IMR-90 (cell line): ENCODE data around the gene NDOR1. TPM values are rescaled to one million over a fixed set of nuclear protein-coding genes. Genes with fewer than 3 reads are reported as not detected.

Experiments
- ATAC-seq: fragments of 200-7000 bp; cut with Tn5 transposase; 2 replicates; pipeline ENCODE4 v1.9.1; 2020; ENCODE audit warnings: low read depth, mild to moderate bottlenecking, moderate library complexity
- BruUV-seq: library from RNA; stranded (reverse); fragments of 400-500 nt; replicated peaks from 2 replicates; lab custom pipeline; 2021; lab: Mats Ljungman, UMichigan
- CTCF ChIA-PET: fragments of 300-600 bp; formaldehyde crosslinking; extraction: SDS; loops from one replicate; lab custom pipeline; 2021; ENCODE audit warnings: antibody characterized with exemption; lab: Yijun Ruan, JAX
- POLR2A ChIA-PET: fragments of 300-600 bp; sonication (Branson Sonifier 250); formaldehyde crosslinking; loops from one replicate; lab custom pipeline; 2022; ENCODE audit warnings: antibody characterized with exemption; ENCODE audit not compliant: unreplicated experiment; lab: Charles Lee
- DNase-seq: peaks from one replicate; pipeline ENCODE4 v3.0.0; 2013
- H2AFZ ChIP-seq: replicated peaks from 2 replicates; pipeline ENCODE3; 2013; ENCODE audit warnings: low read length, mild to moderate bottlenecking; ENCODE audit not compliant: poor library complexity
- H2AK5ac ChIP-seq: 2 replicates; pipeline ENCODE4 v1.6.1; 2013; ENCODE audit warnings: low read depth, low read length, inconsistent platforms
- H2AK9ac ChIP-seq: replicated peaks from 2 replicates; pipeline ENCODE3; 2013; ENCODE audit warnings: mild to moderate bottlenecking, low read depth, low read length, moderate library complexity; ENCODE audit not compliant: poor library complexity
- H2BK120ac ChIP-seq: 2 replicates; pipeline ENCODE4 v1.6.1; 2013; ENCODE audit warnings: low read depth, low read length, inconsistent platforms
- H2BK15ac ChIP-seq: 3 replicates; pipeline ENCODE4 v1.6.1; 2013; ENCODE audit warnings: low read depth, low read length, inconsistent platforms
- H2BK20ac ChIP-seq: 2 replicates; pipeline ENCODE4 v1.6.1; 2013; ENCODE audit warnings: low read depth, mild to moderate bottlenecking, inconsistent platforms, low read length, moderate library complexity
- H2BK5ac ChIP-seq: 2 replicates; pipeline ENCODE4 v1.6.1; 2013; ENCODE audit warnings: mild to moderate bottlenecking, low read depth, low read length, inconsistent platforms; ENCODE audit not compliant: poor library complexity, severe bottlenecking
- H3K14ac ChIP-seq: replicated peaks from 2 replicates; pipeline ENCODE4 v1.6.1; 2013; ENCODE audit warnings: low read depth, low read length, inconsistent platforms
- H3K18ac ChIP-seq: 2 replicates; pipeline ENCODE4 v1.6.1; 2013; ENCODE audit warnings: low read depth, low read length, control low read depth
- H3K23ac ChIP-seq: 2 replicates; pipeline ENCODE4 v1.6.1; 2013; ENCODE audit warnings: low read depth, low read length, inconsistent platforms
- H3K27ac ChIP-seq: 2 replicates; pipeline ENCODE4 v1.5.1; 2013; ENCODE audit warnings: mild to moderate bottlenecking, control low read depth, low read length; ENCODE audit not compliant: insufficient read depth
- H3K27me3 ChIP-seq: 2 replicates; pipeline ENCODE4 v1.6.1; 2013; ENCODE audit warnings: low read length; ENCODE audit not compliant: control insufficient read depth, insufficient read depth
- H3K36me3 ChIP-seq: 2 replicates; pipeline ENCODE4 v1.6.1; 2013; ENCODE audit warnings: low read length, mixed read lengths; ENCODE audit not compliant: control insufficient read depth, insufficient read depth
- H3K4ac ChIP-seq: 2 replicates; pipeline ENCODE4 v1.6.1; 2013; ENCODE audit warnings: low read depth, low read length, inconsistent platforms
- H3K4me1 ChIP-seq: 2 replicates; pipeline ENCODE4 v1.6.1; 2013; ENCODE audit warnings: low read length, mixed read lengths; ENCODE audit not compliant: control insufficient read depth, insufficient read depth
- H3K4me2 ChIP-seq: 2 replicates; pipeline ENCODE4 v1.6.1; 2013; ENCODE audit warnings: low read depth, mild to moderate bottlenecking, control low read depth, low read length, moderate library complexity
- H3K4me3 ChIP-seq: 2 replicates; pipeline ENCODE4 v1.5.1; 2013; ENCODE audit warnings: low read depth, mild to moderate bottlenecking, control low read depth, low read length, moderate library complexity; ENCODE audit not compliant: insufficient read depth
- H3K56ac ChIP-seq: 2 replicates; pipeline ENCODE4 v1.6.1; 2013; ENCODE audit warnings: low read length, inconsistent platforms; ENCODE audit not compliant: insufficient read depth; ENCODE audit errors: extremely low read depth
- H3K79me1 ChIP-seq, 2 experiments: 2 replicates each; pipeline ENCODE4 v1.6.1; 2013; ENCODE audit warnings: low read length in 2 of 2, inconsistent platforms in 1 of 2, low read depth in 1 of 2
- H3K9ac ChIP-seq: 2 replicates; pipeline ENCODE4 v1.6.1; 2013; ENCODE audit warnings: low read depth, low read length, control low read depth
- H3K9me1 ChIP-seq: 2 replicates; pipeline ENCODE4 v1.6.1; 2013; ENCODE audit warnings: low read length, inconsistent platforms; ENCODE audit not compliant: insufficient read depth
- H3K9me3 ChIP-seq: 2 replicates; pipeline ENCODE4 v1.6.1; 2013; ENCODE audit warnings: low read length; ENCODE audit not compliant: control insufficient read depth, insufficient read depth
- H4K20me1 ChIP-seq: 2 replicates; pipeline ENCODE4 v1.6.1; 2013; ENCODE audit warnings: low read length, inconsistent platforms; ENCODE audit not compliant: insufficient read depth
- H4K5ac ChIP-seq: 2 replicates; pipeline ENCODE4 v1.6.1; 2013; ENCODE audit warnings: mild to moderate bottlenecking, low read depth, low read length, control low read depth
- H4K8ac ChIP-seq, 2 experiments: 2 replicates each; pipeline ENCODE4 v1.6.1; 2013; ENCODE audit warnings: low read depth in 2 of 2, low read length in 2 of 2, control low read depth in 1 of 2, inconsistent platforms in 1 of 2
- H4K91ac ChIP-seq: 2 replicates; pipeline ENCODE4 v1.6.1; 2013; ENCODE audit warnings: low read depth, low read length, inconsistent platforms; ENCODE audit not compliant: insufficient read depth
- WGBS, 2 experiments: methylation state at CpG; one replicate each; pipeline versions ENCODE4 v1.1.5 to v1.1.7; 2013; ENCODE audit warnings: missing lambda C conversion rate in 2 of 2; ENCODE audit not compliant: insufficient read length in 1 of 2; ENCODE audit errors: extremely low coverage in 2 of 2; 5-methylcytosine and 5-hydroxymethylcytosine counted together
- dilution Hi-C: fragments of 300-500 bp; cut with HindIII; formaldehyde crosslinking; loops from one replicate; pipeline ENCODE4 v1.14.3; 2018; ENCODE audit warnings: low sequenced_read_pairs; ENCODE audit not compliant: unreplicated experiment
- in situ Hi-C: fragments of 300-500 bp; cut with MboI; formaldehyde crosslinking; loops from 3 replicates; pipeline ENCODE4 v1.14.3; 2019; ENCODE audit warnings: low sequenced_read_pairs, inconsistent platforms, mixed read lengths
- intact Hi-C: fragments of 100-400 bp; cut with micrococcal nuclease; formaldehyde crosslinking; loops from 2 replicates; pipeline ENCODE4 v1.10.0; 2022
- polyA plus RNA-seq, 3 experiments: library from polyadenylated mRNA; depleted of rRNA; stranded (reverse); fragments of >200 nt; gene quantifications; 2 replicates each; pipeline ENCODE4 v1.2.3, GENCODE V29; 2012; ENCODE audit warnings: low replicate concordance in 1 of 3
- total RNA-seq: library from RNA; depleted of rRNA; stranded (reverse); fragments of >200 nt; gene quantifications from 2 replicates; pipeline ENCODE4 v1.2.3, GENCODE V29; 2012
- TF ChIP-seq, protein P1 (sequence below): fragments of 150-350 bp; IDR thresholded peaks from 2 replicates; pipeline ENCODE4 v1.6.1; 2016; ENCODE audit warnings: low read depth, mild to moderate bottlenecking, low read length, moderate library complexity, borderline replicate concordance

The NDOR1 gene
- total and polyA plus RNA-seq, 2 of the 4 experiments (the other 2 are of a cell fraction): 0.90 to 10.6 TPM

DNA sequence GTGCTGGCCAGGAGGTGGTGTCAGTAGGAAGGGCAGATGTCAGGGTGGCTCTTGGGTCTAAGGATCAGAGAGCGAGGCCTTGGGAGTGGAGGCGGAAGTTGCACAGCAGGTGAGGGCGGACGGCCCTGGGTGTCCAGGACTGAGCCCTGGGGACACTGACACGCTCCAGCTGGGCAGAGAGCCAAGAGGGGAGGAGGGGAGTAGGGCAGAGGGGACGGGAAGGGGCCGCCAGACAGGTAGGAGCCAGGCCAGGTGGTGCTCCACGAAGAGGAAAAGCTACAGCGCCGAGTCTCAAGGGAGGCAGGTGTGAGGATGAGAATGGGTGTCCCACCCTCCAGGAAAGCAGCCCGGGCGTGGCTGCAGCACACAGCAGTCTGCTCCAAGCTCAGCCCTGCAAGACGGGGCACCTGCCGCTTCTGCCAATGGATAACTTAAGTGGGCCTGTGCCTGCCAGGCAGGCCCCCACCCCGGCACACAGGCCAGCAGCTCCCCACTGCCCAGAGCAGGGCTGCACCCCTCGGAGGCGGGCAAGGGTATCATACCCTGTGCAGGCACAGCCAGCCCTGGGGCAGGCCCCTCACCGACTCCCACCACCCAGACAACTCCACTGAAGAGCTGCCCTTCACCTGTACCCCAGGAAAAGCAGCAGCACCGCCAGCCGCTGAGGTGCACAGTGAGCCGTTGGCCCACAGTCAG is 9.8 kb upstream of the NDOR1 start:
- Histone ChIP-seq H2AK9ac (no peak overlapping the region), H3K18ac (no peak overlapping the region), H3K36me3 (peaks cover 18% of the 10 kb centered on the region), H3K14ac (no peak overlapping the region), H3K27ac (no peak overlapping the region), H3K4me3 (no peak overlapping the region), H2AK5ac (no peak overlapping the region), H4K91ac (no peak overlapping the region), H3K9me3 (no peaks in the 10 kb centered on the region), H2BK120ac (no peak overlapping the region), H3K9me1 (no peaks in the 10 kb centered on the region), H3K4me1 (peaks cover 15% of the 10 kb centered on the region), H3K23ac (no peak overlapping the region), H3K27me3 (no peaks in the 10 kb centered on the region), H2BK15ac (no peak overlapping the region), H3K9ac (no peak overlapping the region), H3K4me2 (no peak overlapping the region), H4K8ac (no peak overlapping the region), H3K4ac (no peak overlapping the region), H3K79me1 (peaks cover 7 to 70% of the 10 kb centered on the region in 2 experiments), H4K5ac (no peak overlapping the region), H2AFZ (no peak overlapping the region), H3K56ac (no peak overlapping the region), H2BK5ac (no peak overlapping the region), H4K20me1 (peaks cover 39% of the 10 kb centered on the region), H2BK20ac (no peak overlapping the region)
- dilution Hi-C loops (no loop called here), in situ Hi-C loops (no loop called here), intact Hi-C loops (no loop called here)
- no TSS peak for BruUV-seq
- ChIA-PET CTCF (interaction anchor here (1.0 kb wide), 1 partner anchor 31 kb away, joined by 3 read pairs; the partner anchor contains the start of gene RNF224), POLR2A (no interaction called here)
- TF ChIP-seq, protein P1, sequence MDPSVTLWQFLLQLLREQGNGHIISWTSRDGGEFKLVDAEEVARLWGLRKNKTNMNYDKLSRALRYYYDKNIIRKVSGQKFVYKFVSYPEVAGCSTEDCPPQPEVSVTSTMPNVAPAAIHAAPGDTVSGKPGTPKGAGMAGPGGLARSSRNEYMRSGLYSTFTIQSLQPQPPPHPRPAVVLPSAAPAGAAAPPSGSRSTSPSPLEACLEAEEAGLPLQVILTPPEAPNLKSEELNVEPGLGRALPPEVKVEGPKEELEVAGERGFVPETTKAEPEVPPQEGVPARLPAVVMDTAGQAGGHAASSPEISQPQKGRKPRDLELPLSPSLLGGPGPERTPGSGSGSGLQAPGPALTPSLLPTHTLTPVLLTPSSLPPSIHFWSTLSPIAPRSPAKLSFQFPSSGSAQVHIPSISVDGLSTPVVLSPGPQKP: no peak
- ATAC-seq (no peak), DNase-seq (no peak)
- 87% methylated on average over 16 of the region's 21 CpGs; no CpG with 5 or more reads in 1 of the 2 experiments for WGBS, 2 experiments
